Activated T-helper 1 cell treated with anti-CD3 and anti-CD28 coated beads, Interleukin-12 subunit alpha, Interleukin-12 subunit beta, Interleukin-2, Interleukin-4 antibody, amounts not matched to agents 30 ng/mL and 10 ng/mL and 1 ng/mL, durations not matched to agents 14 hours and 24 hours and 36 hours (primary cell): ENCODE measurements around the gene CGNL1. TPM values are rescaled to one million over a fixed set of nuclear protein-coding genes. Genes with fewer than 3 reads are reported as not detected.

Experiments
- DNase-seq: peaks from one replicate; pipeline ENCODE4 v3.0.0; 2021; ENCODE audit warnings: low spot score
- H3K27ac Mint-ChIP-seq: one replicate; pipeline ENCODE4 v1.8.0; 2021; ENCODE audit warnings: mild to moderate bottlenecking, mixed read lengths
- H3K27me3 Mint-ChIP-seq: one replicate; pipeline ENCODE4 v1.8.0; 2022; ENCODE audit warnings: mild to moderate bottlenecking, moderate library complexity, mixed read lengths; ENCODE audit not compliant: insufficient read depth
- H3K36me3 Mint-ChIP-seq: one replicate; pipeline ENCODE4 v1.8.0; 2021; ENCODE audit warnings: low read depth, mixed read lengths
- H3K4me1 Mint-ChIP-seq: one replicate; pipeline ENCODE4 v1.8.0; 2021; ENCODE audit warnings: low read depth, mixed read lengths
- H3K4me3 Mint-ChIP-seq: one replicate; pipeline ENCODE4 v1.8.0; 2021; ENCODE audit warnings: mild to moderate bottlenecking, moderate library complexity, mixed read lengths
- H3K9me3 Mint-ChIP-seq: one replicate; pipeline ENCODE4 v1.8.0; 2021; ENCODE audit warnings: mixed read lengths
- intact Hi-C: fragments of 100-400 bp; cut with micrococcal nuclease; formaldehyde crosslinking; loops from one replicate; pipeline ENCODE4 v1.15.1; 2024
- total RNA-seq: library from RNA; stranded (reverse); gene quantifications from 2 replicates; pipeline ENCODE4 v1.2.3, GENCODE V29; 2022

CGNL1 gene
- total RNA-seq, 1 donor from 2014 or later = not detected

- no peak overlapping the region for H3K4me3 Mint-ChIP-seq
Measured at GRCh38 chr15:57505949-57506391, 129.7 kb downstream of the CGNL1 start.

GRCh38 chr15:57506422-57506821 is 130.1 kb downstream of the CGNL1 start:
- no peak overlapping the region for H3K4me3 Mint-ChIP-seq
- no peaks in the 10 kb centered on the region for H3K36me3 Mint-ChIP-seq
- no peaks in the 10 kb centered on the region for H3K4me1 Mint-ChIP-seq
- H3K27me3 Mint-ChIP-seq = no peaks in the 10 kb centered on the region
- intact Hi-C loops = no loop called here
- no peak for DNase-seq
- no peaks in the 10 kb centered on the region for H3K9me3 Mint-ChIP-seq
- no peak overlapping the region for H3K27ac Mint-ChIP-seq

More at GRCh38 chr15:57505949-57506391, 129.7 kb downstream of the CGNL1 start:
- H3K9me3 Mint-ChIP-seq = no peaks in the 10 kb centered on the region
- H3K27ac Mint-ChIP-seq = no peak overlapping the region
- no peaks in the 10 kb centered on the region for H3K27me3 Mint-ChIP-seq
- H3K4me1 Mint-ChIP-seq = no peaks in the 10 kb centered on the region
- intact Hi-C loops = no loop called here
- H3K36me3 Mint-ChIP-seq = no peaks in the 10 kb centered on the region
- no peak for DNase-seq

DNA sequence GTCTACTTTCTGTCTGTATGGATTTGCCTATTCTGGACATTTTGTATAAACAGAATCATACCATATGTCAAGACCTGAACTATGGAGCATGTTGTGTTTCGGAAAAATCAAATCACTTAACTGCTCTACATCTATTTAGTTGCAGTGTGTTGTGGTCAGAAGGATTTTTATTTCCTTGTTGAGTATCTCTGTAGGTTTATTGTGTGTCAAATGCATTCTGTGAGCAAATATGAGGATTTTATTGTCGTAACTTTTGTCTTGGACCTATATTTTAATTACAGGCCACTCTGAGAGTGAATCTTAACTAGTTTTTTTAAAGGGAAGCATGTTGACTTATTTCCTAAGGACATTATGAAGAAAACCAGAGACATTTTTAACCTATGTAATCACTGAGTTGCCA is 130.8 kb downstream of the CGNL1 start:
- H3K36me3 Mint-ChIP-seq = no peaks in the 10 kb centered on the region
- H3K4me3 Mint-ChIP-seq = no peak overlapping the region
- no peaks in the 10 kb centered on the region for H3K4me1 Mint-ChIP-seq
- intact Hi-C loops = no loop called here
- no peak for DNase-seq
- no peak overlapping the region for H3K27ac Mint-ChIP-seq
- no peaks in the 10 kb centered on the region for H3K9me3 Mint-ChIP-seq
- H3K27me3 Mint-ChIP-seq = no peaks in the 10 kb centered on the region

- Mint-ChIP-seq H3K27me3 (peaks cover 2% of the 10 kb centered on the region), H3K4me1 (no peaks in the 10 kb centered on the region), H3K27ac (no peak overlapping the region), H3K9me3 (no peaks in the 10 kb centered on the region), H3K4me3 (no peak overlapping the region), H3K36me3 (no peaks in the 10 kb centered on the region)
- intact Hi-C loops = no loop called here
- DNase-seq = no peak
Measured at GRCh38 chr15:57509126-57509525, 132.8 kb downstream of the CGNL1 start.

DNA sequence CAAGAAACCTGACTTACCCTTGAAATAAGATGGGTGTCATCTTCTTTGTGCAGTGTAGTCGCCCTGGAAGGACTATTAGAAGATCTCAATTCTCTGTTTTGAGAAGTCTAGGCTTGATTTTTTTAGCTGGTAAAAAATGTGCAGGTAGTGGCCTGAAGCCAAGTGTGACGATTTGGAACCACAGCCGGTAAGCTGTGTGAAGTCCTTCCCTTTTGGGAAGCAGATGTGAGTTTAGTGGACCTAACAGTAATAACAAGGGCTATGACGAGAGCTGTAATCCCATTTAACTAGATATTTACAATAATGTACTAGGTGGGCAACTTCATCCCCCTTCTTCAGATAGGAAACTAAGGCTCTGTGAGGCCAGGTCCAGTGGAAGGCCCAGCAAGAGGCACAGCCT is 133.7 kb downstream of the CGNL1 start:
- intact Hi-C loops = no loop called here
- no peak overlapping the region for H3K4me3 Mint-ChIP-seq
- no peak for DNase-seq
- H3K4me1 Mint-ChIP-seq = no peaks in the 10 kb centered on the region
- no peaks in the 10 kb centered on the region for H3K9me3 Mint-ChIP-seq
- H3K27ac Mint-ChIP-seq = no peak overlapping the region
- H3K36me3 Mint-ChIP-seq = no peaks in the 10 kb centered on the region
- peaks cover 2% of the 10 kb centered on the region for H3K27me3 Mint-ChIP-seq

DNA sequence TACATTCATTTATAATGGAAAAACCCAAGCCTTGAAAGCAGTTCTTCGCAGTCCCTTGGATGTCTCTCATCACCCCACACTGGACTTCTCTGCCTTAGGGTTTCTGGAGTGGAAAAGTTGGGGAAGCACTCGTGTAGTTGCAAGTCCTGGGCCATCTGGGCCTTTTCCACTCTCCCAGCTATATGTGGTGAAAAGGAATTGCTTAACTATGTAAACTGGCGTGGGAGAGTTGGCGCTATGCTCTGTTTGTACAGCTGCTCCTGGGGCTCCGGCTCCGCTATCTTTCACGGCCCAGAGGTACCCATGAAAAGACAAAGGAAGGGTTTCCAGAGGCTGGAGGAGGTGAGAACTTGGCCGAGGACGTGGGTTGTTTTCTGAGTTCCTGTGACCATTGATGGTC is 134.3 kb downstream of the CGNL1 start:
- no peak overlapping the region for H3K27ac Mint-ChIP-seq
- no peaks in the 10 kb centered on the region for H3K4me1 Mint-ChIP-seq
- intact Hi-C loops = no loop called here
- no peaks in the 10 kb centered on the region for H3K36me3 Mint-ChIP-seq
- no peaks in the 10 kb centered on the region for H3K9me3 Mint-ChIP-seq
- H3K27me3 Mint-ChIP-seq = peaks cover 4% of the 10 kb centered on the region
- no peak overlapping the region for H3K4me3 Mint-ChIP-seq
- no peak for DNase-seq

GRCh38 chr15:57516327-57517029 is 140.2 kb downstream of the CGNL1 start:
- intact Hi-C loops = no loop called here
- Mint-ChIP-seq H3K9me3 (no peaks in the 10 kb centered on the region), H3K27ac (no peak overlapping the region), H3K36me3 (no peaks in the 10 kb centered on the region), H3K4me3 (no peak overlapping the region), H3K4me1 (no peaks in the 10 kb centered on the region), H3K27me3 (peaks cover 5% of the 10 kb centered on the region)
- no peak for DNase-seq

DNA sequence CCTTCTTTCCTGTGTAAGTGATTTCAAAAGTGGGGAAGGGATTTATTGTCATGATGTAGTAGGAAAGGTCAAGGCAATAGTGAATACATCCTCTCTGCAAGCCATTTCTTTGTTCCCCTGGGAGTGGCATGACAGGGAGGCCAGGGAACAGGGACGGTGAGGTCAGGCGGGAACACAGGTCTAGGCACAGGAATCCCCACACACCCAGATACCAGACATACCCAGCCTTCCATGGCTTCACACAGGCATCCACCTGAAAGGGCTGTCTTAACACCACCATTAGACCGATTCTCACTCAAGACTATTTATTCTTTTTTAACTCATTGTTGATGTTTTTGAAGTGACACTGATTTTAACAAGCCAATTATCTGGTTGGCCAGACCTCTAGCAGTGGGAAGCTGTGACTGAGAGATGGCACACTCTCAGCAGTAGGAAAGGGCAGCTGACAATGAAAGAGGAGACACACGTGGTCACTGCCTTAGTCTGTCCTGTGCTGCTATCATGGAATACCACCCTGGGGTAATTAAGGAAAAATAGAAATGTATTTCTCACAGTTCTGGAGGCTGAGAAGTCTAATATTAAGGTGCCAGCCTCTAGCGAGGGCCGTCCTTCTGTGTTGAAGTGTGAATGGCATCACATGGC is 140.8 kb downstream of the CGNL1 start:
- Mint-ChIP-seq H3K27me3 (peaks cover 5% of the 10 kb centered on the region), H3K27ac (no peak overlapping the region), H3K4me3 (no peak overlapping the region), H3K4me1 (no peaks in the 10 kb centered on the region), H3K9me3 (no peaks in the 10 kb centered on the region), H3K36me3 (no peaks in the 10 kb centered on the region)
- intact Hi-C loops = no loop called here
- DNase-seq = no peak

DNA sequence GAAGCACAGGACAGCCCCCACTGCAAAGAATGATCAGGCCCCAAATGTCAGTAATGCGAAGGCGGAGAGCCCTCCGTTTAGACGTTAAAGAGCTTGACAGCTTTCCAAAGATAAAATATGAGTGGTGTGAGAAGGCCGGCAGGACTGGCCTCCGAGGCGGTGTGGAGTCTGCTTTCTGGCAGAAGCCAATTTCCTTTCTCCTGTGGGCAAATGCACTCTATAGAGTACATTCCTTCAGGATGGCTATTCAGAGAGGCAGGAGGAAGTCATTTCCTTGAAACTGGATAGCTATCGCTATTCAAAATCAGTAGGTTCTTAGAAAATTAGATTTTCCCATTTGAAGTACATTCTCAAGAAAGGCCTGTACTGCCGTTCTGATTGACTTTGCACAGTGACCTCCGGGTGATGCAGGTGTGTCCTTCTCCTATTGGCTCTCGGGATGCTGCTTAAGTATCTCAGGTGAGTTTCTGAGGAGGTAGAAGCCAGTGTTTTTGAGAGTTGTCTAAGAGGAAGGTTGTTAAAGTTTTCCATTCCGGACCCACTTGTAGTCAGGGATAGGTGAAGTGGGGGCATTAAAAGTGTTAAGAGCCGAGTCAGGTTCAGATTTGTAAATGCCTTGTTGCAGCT is 142.6 kb downstream of the CGNL1 start:
- peaks cover 4% of the 10 kb centered on the region for H3K27me3 Mint-ChIP-seq
- H3K4me1 Mint-ChIP-seq = no peaks in the 10 kb centered on the region
- no peaks in the 10 kb centered on the region for H3K9me3 Mint-ChIP-seq
- no peak overlapping the region for H3K4me3 Mint-ChIP-seq
- intact Hi-C loops = no loop called here
- H3K27ac Mint-ChIP-seq = no peak overlapping the region
- H3K36me3 Mint-ChIP-seq = no peaks in the 10 kb centered on the region
- no peak for DNase-seq

GRCh38 chr15:57519806-57520205 is 143.5 kb downstream of the CGNL1 start:
- H3K27me3 Mint-ChIP-seq = peaks cover 5% of the 10 kb centered on the region
- H3K27ac Mint-ChIP-seq = no peak overlapping the region
- H3K36me3 Mint-ChIP-seq = no peaks in the 10 kb centered on the region
- no peaks in the 10 kb centered on the region for H3K9me3 Mint-ChIP-seq
- H3K4me3 Mint-ChIP-seq = no peak overlapping the region
- no peak for DNase-seq
- intact Hi-C loops = no loop called here
- H3K4me1 Mint-ChIP-seq = no peaks in the 10 kb centered on the region

DNA sequence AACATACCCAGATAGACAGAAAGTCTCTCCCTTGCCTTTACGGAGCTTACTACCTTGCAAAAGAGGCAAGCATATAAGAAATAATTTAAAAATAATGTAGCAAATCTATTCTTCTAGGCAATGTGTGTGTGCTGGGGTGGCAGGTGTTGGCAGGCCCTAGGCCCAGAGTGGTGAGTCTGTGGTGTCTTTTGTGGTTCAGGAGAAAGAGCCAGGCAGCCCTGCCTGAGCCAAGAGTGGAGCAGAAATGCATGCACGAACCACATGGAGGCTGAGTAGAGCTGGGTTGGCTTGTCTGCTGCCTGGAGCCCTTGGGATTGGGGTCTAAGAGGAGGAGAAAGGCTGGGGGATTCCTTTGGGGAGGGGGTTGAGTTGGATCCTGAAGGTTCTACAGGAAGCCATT is 145.2 kb downstream of the CGNL1 start:
- H3K4me3 Mint-ChIP-seq = no peak overlapping the region
- intact Hi-C loops = no loop called here
- DNase-seq = no peak
- H3K36me3 Mint-ChIP-seq = no peaks in the 10 kb centered on the region
- no peaks in the 10 kb centered on the region for H3K9me3 Mint-ChIP-seq
- H3K27ac Mint-ChIP-seq = no peak overlapping the region
- no peaks in the 10 kb centered on the region for H3K4me1 Mint-ChIP-seq
- H3K27me3 Mint-ChIP-seq = peaks cover 2% of the 10 kb centered on the region

GRCh38 chr15:57522148-57522547 is 145.8 kb downstream of the CGNL1 start:
- Mint-ChIP-seq H3K4me3 (no peak overlapping the region), H3K9me3 (no peaks in the 10 kb centered on the region), H3K4me1 (no peaks in the 10 kb centered on the region), H3K36me3 (no peaks in the 10 kb centered on the region), H3K27ac (no peak overlapping the region), H3K27me3 (peaks cover 6% of the 10 kb centered on the region)
- DNase-seq = no peak
- intact Hi-C loops = no loop called here

DNA sequence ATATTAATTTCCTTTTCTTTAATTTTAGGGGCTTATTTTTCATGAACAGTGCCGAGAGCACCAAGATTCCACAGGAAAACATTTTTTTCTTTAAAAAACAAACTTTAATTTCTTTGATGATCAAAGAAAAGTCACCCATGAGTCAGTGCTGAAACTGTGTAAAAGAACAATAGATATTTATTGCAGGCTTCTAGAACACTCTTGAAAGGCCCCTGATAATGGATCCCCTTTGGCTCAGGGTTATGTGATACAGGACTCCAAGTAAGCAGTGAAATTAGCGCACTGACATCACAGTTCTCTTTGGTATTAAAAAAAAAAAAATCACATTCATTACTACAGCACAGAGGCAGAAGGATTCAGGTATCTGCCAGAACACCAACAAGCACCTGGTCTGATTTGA is 149.3 kb downstream of the CGNL1 start:
- intact Hi-C loops = no loop called here

More for the DNA sequence above, 149.3 kb downstream of the CGNL1 start:
- Mint-ChIP-seq H3K9me3 (no peaks in the 10 kb centered on the region), H3K4me1 (no peaks in the 10 kb centered on the region), H3K4me3 (no peak overlapping the region), H3K27me3 (peaks cover 14% of the 10 kb centered on the region), H3K27ac (no peak overlapping the region), H3K36me3 (no peaks in the 10 kb centered on the region)
- no peak for DNase-seq
